Activated B cell treated with CpG ODN at 0.5 μM for 24 hours (primary cell): Measurements from ENCODE around the gene SLC22A6. TPM values are rescaled to one million over a fixed set of nuclear protein-coding genes. Genes with fewer than 3 reads are reported as not detected.

ENCODE experiments used
- ATAC-seq: fragments of 200-7000 bp; cut with Tn5 transposase; one replicate; pipeline ENCODE4 v1.10.0; 2021; ENCODE audit warnings: low read depth, mild to moderate bottlenecking, moderate library complexity
- CTCF ChIA-PET: fragments of 350-600 bp; sonication (Branson Sonifier 250); formaldehyde crosslinking; loops from one replicate; lab custom pipeline; 2021; ENCODE audit warnings: antibody characterized with exemption; lab: Charles Lee
- POLR2A ChIA-PET: fragments of 350-600 bp; sonication (Branson Sonifier 250); formaldehyde crosslinking; loops from one replicate; lab custom pipeline; 2021; ENCODE audit warnings: antibody characterized with exemption; lab: Charles Lee
- DNase-seq: peaks from one replicate; pipeline ENCODE4 v3.0.0; 2022
- H3K27ac Mint-ChIP-seq: one replicate; pipeline ENCODE4 v1.8.0; 2020; ENCODE audit warnings: mixed read lengths
- H3K27me3 Mint-ChIP-seq: one replicate; pipeline ENCODE4 v1.8.0; 2021; ENCODE audit warnings: mixed read lengths
- H3K36me3 Mint-ChIP-seq: one replicate; pipeline ENCODE4 v1.8.0; 2021; ENCODE audit warnings: low read depth, mixed read lengths
- H3K4me1 Mint-ChIP-seq: one replicate; pipeline ENCODE4 v1.8.0; 2021; ENCODE audit warnings: mixed read lengths
- H3K4me3 Mint-ChIP-seq: one replicate; pipeline ENCODE4 v1.8.0; 2020; ENCODE audit warnings: mild to moderate bottlenecking, mixed read lengths
- H3K9me3 Mint-ChIP-seq: one replicate; pipeline ENCODE4 v1.8.0; 2020; ENCODE audit warnings: mixed read lengths
- intact Hi-C: fragments of 100-400 bp; cut with micrococcal nuclease; formaldehyde crosslinking; loops from one replicate; pipeline ENCODE4 v1.15.1; 2024
- total RNA-seq: library from RNA; stranded (reverse); gene quantifications from 2 replicates; pipeline ENCODE4 v1.2.3, GENCODE V29; 2022
- TF ChIP-seq, protein P1 (sequence below): fragments of 200-600 bp; IDR thresholded peaks from one replicate; pipeline ENCODE4 v1.8.0; 2022; ENCODE audit warnings: antibody characterized with exemption, mild to moderate bottlenecking

Gene SLC22A6
- total RNA-seq, 1 donor from 2014 or later = not detected

GRCh38 chr11:62933285-62933684, 51.5 kb downstream of the SLC22A6 start:
- ATAC-seq = no peak
- H3K27me3 Mint-ChIP-seq = peaks cover 39% of the 10 kb centered on the region
- ChIA-PET POLR2A (no interaction called here), CTCF (no interaction called here)
- TF ChIP-seq, protein P1, sequence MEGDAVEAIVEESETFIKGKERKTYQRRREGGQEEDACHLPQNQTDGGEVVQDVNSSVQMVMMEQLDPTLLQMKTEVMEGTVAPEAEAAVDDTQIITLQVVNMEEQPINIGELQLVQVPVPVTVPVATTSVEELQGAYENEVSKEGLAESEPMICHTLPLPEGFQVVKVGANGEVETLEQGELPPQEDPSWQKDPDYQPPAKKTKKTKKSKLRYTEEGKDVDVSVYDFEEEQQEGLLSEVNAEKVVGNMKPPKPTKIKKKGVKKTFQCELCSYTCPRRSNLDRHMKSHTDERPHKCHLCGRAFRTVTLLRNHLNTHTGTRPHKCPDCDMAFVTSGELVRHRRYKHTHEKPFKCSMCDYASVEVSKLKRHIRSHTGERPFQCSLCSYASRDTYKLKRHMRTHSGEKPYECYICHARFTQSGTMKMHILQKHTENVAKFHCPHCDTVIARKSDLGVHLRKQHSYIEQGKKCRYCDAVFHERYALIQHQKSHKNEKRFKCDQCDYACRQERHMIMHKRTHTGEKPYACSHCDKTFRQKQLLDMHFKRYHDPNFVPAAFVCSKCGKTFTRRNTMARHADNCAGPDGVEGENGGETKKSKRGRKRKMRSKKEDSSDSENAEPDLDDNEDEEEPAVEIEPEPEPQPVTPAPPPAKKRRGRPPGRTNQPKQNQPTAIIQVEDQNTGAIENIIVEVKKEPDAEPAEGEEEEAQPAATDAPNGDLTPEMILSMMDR = no peak
- no peaks in the 10 kb centered on the region for H3K4me1 Mint-ChIP-seq
- H3K27ac Mint-ChIP-seq = no peak overlapping the region
- no peaks in the 10 kb centered on the region for H3K36me3 Mint-ChIP-seq
- DNase-seq = no peak
- intact Hi-C loops = no loop called here
- H3K9me3 Mint-ChIP-seq = peaks cover 7% of the 10 kb centered on the region
- H3K4me3 Mint-ChIP-seq = no peak overlapping the region

GRCh38 chr11:62931499-62932278, 53.1 kb downstream of the SLC22A6 start:
- no peak overlapping the region for H3K27ac Mint-ChIP-seq
- POLR2A ChIA-PET = interaction anchor here (0.6 kb wide), 1 partner anchor 10 kb away, joined by 6 read pairs; no protein-coding TSS in a partner anchor
- peaks cover 3% of the 10 kb centered on the region for H3K4me1 Mint-ChIP-seq
- CTCF ChIA-PET = no interaction called here
- TF ChIP-seq, protein P1 = no peak
- ATAC-seq (no peak), DNase-seq (no peak)
- H3K9me3 Mint-ChIP-seq = no peaks in the 10 kb centered on the region
- H3K36me3 Mint-ChIP-seq = no peaks in the 10 kb centered on the region
- H3K27me3 Mint-ChIP-seq = peaks cover 54% of the 10 kb centered on the region
- intact Hi-C loops = no loop called here
- H3K4me3 Mint-ChIP-seq = no peak overlapping the region

- Mint-ChIP-seq H3K27ac (no peak overlapping the region), H3K27me3 (peaks cover 60% of the 10 kb centered on the region), H3K4me3 (no peak overlapping the region), H3K36me3 (no peaks in the 10 kb centered on the region), H3K9me3 (no peaks in the 10 kb centered on the region), H3K4me1 (peaks cover 13% of the 10 kb centered on the region)
- ATAC-seq (no peak), DNase-seq (no peak)
- CTCF ChIA-PET = no interaction called here
- intact Hi-C loops = no loop called here
- TF ChIP-seq, protein P1 = no peak
- POLR2A ChIA-PET = no interaction called here
Observed at GRCh38 chr11:62930666-62931065, 54.1 kb downstream of the SLC22A6 start.

DNA sequence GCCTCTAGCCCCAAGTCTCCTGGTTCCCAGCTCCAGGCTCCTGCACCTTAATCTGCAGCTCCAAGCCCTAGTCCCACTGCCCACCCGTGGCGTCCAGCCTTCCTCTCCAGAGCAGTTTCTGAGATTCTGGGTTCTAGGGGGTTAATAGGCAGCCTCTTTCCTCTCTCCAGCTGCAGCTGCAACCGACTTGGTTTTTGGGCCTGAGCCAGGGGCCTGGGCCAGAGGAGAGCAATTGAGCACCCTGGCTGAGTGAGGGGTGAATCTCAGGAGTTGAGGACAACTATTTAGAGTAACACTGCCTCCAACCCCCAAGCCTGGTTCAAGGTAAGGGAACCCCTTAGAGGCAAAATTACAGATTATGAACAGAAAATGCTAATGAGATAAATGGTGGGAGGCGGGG, 54.6 kb downstream of the SLC22A6 start:
- Mint-ChIP-seq H3K27me3 (peaks cover 65% of the 10 kb centered on the region), H3K9me3 (no peaks in the 10 kb centered on the region), H3K36me3 (no peaks in the 10 kb centered on the region), H3K27ac (no peak overlapping the region), H3K4me3 (no peak overlapping the region), H3K4me1 (peaks cover 18% of the 10 kb centered on the region)
- ATAC-seq (no peak), DNase-seq (no peak)
- POLR2A ChIA-PET = no interaction called here
- intact Hi-C loops = no loop called here
- TF ChIP-seq, protein P1 = no peak
- CTCF ChIA-PET = no interaction called here

- ChIA-PET POLR2A (no interaction called here), CTCF (no interaction called here)
- no peak overlapping the region for H3K27ac Mint-ChIP-seq
- no peak for DNase-seq
- H3K4me3 Mint-ChIP-seq = no peak overlapping the region
- no peak for ATAC-seq
- H3K9me3 Mint-ChIP-seq = no peaks in the 10 kb centered on the region
- no peaks in the 10 kb centered on the region for H3K36me3 Mint-ChIP-seq
- peaks cover 28% of the 10 kb centered on the region for H3K4me1 Mint-ChIP-seq
- intact Hi-C loops = no loop called here
- TF ChIP-seq, protein P1 = no peak
- peaks cover 72% of the 10 kb centered on the region for H3K27me3 Mint-ChIP-seq
Observed at GRCh38 chr11:62928011-62928410, 56.8 kb downstream of the SLC22A6 start.
